ENCODE data around the gene CDH4.
"Not testable (repeated sequence)": the region's sequence is repeated elsewhere in the genome, so short reads cannot be mapped to it uniquely, and the experiment has no call there.

CDH4 gene

DNA sequence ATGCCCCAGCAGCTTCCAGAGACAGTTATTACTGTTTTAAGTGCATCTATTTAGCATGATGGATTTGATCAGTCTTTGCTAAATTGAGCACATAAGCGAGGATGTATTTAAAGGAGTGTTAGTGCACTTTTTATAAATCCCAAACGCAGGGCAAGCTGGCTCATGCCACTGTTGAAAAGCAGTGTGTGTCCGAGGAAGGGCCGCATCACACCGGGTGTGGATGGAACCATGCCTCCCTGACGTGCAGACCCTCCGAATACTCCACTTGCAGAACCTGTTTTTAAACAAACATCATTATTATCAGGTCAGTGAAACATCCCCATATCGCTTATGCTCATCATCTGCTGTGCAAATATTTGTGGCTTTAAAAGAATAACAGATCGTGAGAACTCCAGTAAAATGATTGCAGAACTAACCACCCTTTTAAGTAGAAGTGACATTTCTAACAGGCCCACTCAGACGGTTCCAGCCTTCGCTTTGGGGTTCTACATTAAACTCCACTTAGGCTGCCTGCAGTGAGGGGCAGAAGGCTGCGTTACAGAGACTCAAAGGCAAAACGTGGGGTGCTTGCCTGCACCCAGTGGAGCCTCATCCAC, 190.1 kb downstream of the CDH4 start:
- no peak overlapping the region for H3K4me3 ChIP-seq (ENCODE audit: low read length)
- no peak for TF ChIP-seq ZNF274 (IDR thresholded peaks at IDR 0.05; ENCODE audit: low read depth, low read length)

GRCh38 chr20:61442718-61443117, 190.7 kb downstream of the CDH4 start:
- no peak for TF ChIP-seq ZNF274 (IDR thresholded peaks at IDR 0.05; ENCODE audit: low read depth, low read length)
- no peak overlapping the region for H3K4me3 ChIP-seq (ENCODE audit: low read length)

DNA sequence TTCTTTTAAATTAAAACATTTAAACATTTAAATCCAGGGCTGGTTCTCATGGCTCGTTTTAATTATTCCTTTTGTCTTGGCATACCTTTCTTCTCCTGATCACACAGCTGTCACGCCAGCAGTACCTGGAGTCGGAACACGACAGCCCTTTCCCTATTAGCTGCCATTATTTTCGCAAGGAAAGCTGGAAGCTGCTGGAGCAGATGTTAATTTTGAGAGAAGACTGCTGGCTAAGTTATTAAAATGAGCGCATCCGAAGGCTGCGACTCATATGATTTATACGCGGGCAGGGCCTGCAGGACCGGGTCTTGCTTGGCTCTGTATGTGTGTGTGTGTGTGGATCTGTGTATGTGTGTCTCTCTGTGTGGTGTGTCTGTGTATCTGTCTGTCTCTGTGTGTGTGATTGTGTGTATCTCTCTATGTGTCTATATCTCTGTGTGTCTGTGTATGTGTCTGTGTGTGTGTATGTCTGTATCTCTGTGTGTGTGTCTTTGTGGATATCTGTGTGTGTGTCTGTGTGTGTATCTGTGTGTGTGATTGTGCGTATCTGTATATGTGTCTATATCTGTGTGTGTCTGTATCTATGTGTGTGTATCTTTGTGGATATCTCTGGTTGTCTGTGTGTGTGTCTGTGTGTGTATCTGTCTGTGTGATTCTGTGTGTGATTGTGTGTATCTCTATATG, 191.5 kb downstream of the CDH4 start:
- TF ChIP-seq ZNF274 (IDR thresholded peaks at IDR 0.05; ENCODE audit: low read depth, low read length): no peak
- H3K4me3 ChIP-seq (ENCODE audit: low read length): no peak overlapping the region

DNA sequence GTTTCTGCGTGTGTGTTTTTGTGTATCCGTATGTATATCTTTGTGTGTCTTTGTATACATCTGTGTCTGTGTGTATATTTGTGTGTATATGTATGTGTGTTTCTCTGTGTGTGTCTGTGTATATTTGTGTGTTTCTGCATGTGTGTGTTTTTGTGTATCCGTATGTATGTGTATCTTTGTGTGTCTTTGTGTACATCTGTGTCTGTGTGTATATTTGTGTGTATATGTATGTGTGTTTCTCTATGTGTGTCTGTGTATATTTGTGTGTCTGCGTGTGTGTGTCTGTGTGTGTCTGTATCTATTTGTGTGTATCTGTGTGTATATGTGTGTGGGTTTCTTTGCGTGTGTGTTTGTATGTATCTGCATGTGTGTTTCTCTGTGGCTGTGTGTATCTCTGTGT, 192.6 kb downstream of the CDH4 start:
- no peak for TF ChIP-seq ZNF274 (IDR thresholded peaks at IDR 0.05; ENCODE audit: low read depth, low read length)
- H3K4me3 ChIP-seq (ENCODE audit: low read length): no peak overlapping the region

GRCh38 chr20:61445138-61445537, 193.1 kb downstream of the CDH4 start:
- TF ChIP-seq ZNF274 (IDR thresholded peaks at IDR 0.05; ENCODE audit: low read depth, low read length): no peak
- no peak overlapping the region for H3K4me3 ChIP-seq (ENCODE audit: low read length)

DNA sequence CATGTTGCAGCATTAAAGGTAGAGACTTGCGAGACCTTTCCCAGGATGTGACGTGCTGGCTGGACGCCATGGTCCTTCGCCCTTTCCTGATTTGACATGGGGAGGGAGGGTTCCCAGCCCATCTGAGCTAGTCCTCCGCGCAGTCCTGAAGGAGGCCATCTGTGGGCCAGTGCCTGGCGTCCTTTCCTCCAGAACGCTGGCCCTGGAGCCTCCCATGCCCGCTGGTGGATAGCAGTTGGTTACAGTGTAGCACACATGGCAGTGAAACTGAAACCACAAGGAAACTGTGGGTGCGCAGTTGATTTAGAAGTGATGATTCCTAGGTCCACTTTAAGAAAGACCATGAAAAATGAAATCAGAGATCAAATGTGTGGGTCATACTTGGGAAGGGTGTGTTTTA, 193.7 kb downstream of the CDH4 start:
- no peak overlapping the region for H3K4me3 ChIP-seq (ENCODE audit: low read length)
- no peak for TF ChIP-seq ZNF274 (IDR thresholded peaks at IDR 0.05; ENCODE audit: low read depth, low read length)

- no peak for TF ChIP-seq ZNF274 (IDR thresholded peaks at IDR 0.05; ENCODE audit: low read depth, low read length)
- H3K4me3 ChIP-seq (ENCODE audit: low read length): no peak overlapping the region
Measured at GRCh38 chr20:61447952-61448351, 195.9 kb downstream of the CDH4 start.

GRCh38 chr20:61448386-61448785, 196.3 kb downstream of the CDH4 start:
- TF ChIP-seq ZNF274 (IDR thresholded peaks at IDR 0.05; ENCODE audit: low read depth, low read length): no peak

GRCh38 chr20:61449057-61449609, 197.1 kb downstream of the CDH4 start:
- no peak overlapping the region for H3K4me3 ChIP-seq (ENCODE audit: low read length)
- no peak for TF ChIP-seq ZNF274 (IDR thresholded peaks at IDR 0.05; ENCODE audit: low read depth, low read length)

More at GRCh38 chr20:61448386-61448785, 196.3 kb downstream of the CDH4 start:
- no peak overlapping the region for H3K4me3 ChIP-seq (ENCODE audit: low read length)

DNA sequence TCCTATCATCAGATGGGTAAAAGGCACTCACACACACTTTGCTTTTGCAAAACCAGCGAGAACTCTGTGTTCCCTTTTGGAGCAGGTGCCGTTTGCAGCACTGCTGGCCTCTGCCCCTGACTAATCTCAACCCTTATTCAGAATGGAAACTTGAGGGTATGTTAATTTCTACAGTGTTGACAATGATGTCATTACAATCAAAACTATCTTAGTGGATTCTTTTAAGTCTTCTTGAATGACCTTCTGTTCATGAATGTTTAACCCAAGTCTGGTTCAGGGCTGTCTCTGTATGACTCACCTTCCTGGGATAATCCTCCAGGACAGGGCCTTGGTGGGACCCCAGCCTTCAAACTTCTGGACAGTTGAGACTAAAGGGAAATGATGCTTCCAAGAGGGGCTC, 197.9 kb downstream of the CDH4 start:
- no peak for TF ChIP-seq ZNF274 (IDR thresholded peaks at IDR 0.05; ENCODE audit: low read depth, low read length)
- no peak overlapping the region for H3K4me3 ChIP-seq (ENCODE audit: low read length)

DNA sequence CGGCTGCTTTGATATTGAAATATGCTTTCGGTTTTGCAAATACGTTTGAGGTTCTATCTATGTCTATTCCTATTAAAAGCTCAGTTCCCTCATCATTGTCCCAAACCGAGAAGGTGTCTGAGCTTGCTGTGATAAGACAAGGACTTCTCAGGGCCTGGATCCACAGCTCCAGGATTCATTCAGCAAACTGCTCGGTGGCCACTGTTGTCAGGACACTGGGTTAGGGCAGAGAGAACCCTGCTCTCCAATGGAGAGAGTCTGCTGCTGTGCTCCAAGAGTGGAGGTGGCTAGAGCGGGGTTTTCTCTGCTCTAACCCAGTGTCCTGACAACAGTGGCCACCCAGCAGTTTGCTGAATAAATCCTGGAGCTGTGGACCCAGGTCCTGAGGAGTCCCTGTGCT, 198.5 kb downstream of the CDH4 start:
- H3K4me3 ChIP-seq (ENCODE audit: low read length): no peak overlapping the region
- TF ChIP-seq ZNF274 (IDR thresholded peaks at IDR 0.05; ENCODE audit: low read depth, low read length): no peak

GRCh38 chr20:61451009-61451408, 198.9 kb downstream of the CDH4 start:
- no peak for TF ChIP-seq ZNF274 (IDR thresholded peaks at IDR 0.05; ENCODE audit: low read depth, low read length)
- no peak overlapping the region for H3K4me3 ChIP-seq (ENCODE audit: low read length)

DNA sequence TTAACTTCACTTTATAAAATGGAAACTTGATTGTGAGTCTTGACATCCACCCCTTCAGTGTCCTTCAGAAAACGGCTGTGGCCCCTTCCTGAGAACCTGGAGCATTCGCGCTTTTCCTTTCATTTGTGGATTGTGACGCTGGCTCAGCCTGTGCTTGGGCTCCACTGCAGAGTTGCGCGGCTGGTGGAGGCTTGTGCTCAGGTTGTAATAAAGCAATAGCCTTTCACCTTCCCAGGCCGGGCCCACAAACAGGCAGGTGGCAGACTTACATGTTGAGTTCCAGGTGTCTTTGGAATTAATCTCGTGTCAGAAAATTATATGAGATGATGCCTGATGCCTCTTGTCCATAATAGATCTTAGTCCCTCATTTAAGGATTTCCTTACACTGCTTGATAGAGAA, 199.9 kb downstream of the CDH4 start:
- TF ChIP-seq ZNF274 (IDR thresholded peaks at IDR 0.05; ENCODE audit: low read depth, low read length): no peak
- no peak overlapping the region for H3K4me3 ChIP-seq (ENCODE audit: low read length)

- no peak for TF ChIP-seq ZNF274 (IDR thresholded peaks at IDR 0.05; ENCODE audit: low read depth, low read length)
- H3K4me3 ChIP-seq (ENCODE audit: low read length): no peak overlapping the region
Measured at GRCh38 chr20:61453219-61453618, 201.2 kb downstream of the CDH4 start.

DNA sequence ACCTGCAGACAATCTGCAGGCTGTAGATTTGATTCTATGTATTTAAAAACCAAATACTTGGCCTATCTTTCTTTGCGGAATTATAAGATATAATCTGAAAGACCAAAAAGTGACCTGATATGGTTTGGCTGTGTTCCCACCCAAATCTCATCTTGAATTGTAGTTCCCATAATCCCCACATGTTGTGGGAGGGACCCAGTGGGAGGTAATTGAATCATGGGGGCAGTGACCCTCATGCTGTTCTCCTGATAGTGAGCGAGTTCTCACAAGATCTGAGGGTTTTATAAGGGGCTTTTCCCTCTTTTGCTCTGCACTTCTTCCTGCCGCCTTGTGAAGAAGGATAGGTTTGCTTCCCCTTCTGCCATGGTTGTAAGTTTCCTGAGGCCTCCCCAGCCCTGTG, 201.6 kb downstream of the CDH4 start:
- H3K4me3 ChIP-seq (ENCODE audit: low read length): not testable (repeated sequence)

All from GM08714 (cell line).